Measurements from ENCODE around the gene KCNMB2. TPM values are rescaled to one million over a fixed set of nuclear protein-coding genes. Genes with fewer than 3 reads are reported as not detected.

KCNMB2 gene
- polyA plus RNA-seq, 3 donors: not detected

DNA sequence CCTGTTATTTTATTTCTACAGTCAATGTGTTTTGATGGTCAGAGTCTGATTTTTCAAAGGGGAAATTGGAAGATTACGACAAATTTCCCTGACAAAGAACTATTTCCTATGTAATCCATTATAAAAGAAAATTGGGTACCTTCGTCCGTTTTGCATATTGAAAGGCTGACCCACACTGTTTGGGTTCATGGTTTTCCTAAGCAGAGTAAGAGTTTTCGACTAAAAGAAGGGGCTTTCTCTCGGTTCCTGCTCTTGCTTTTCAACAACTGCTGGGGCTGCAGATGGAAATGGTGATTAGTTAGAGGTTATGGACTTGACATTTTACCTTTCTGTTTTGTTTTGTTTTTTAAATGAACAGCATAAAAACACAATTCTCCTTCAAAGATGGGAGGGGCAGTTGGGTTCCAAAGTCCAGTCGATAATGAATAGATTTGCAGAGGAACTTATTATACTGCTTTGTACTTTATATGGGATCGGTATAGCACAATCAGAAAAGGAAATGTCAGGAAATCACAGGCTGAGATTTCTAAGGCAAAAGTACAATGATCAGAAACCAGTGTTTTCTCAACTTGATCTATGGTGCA lies 978 bp downstream of the KCNMB2 start:
- peak overlapping the region; percentile 23 for H2AFZ ChIP-seq (ENCODE audit: insufficient read depth, low read depth, low read length, poor library complexity, severe bottlenecking)
- Mint-ChIP-seq H3K36me3 (no peaks in the 10 kb centered on the region), H3K4me1 (peaks cover 6% of the 10 kb centered on the region), H3K27ac (no peak overlapping the region), H3K9me3 (peaks cover 0 to 5% (median 0%) of the 10 kb centered on the region in 7 donors), H3K27me3 (ENCODE audit: low read depth in 3 of 3) (peaks cover 17 to 28% (median 20%) of the 10 kb centered on the region in 3 donors), H3K4me3 (peak overlapping the region in 1 of 2 donors; percentile 60)
- no peaks in the 10 kb centered on the region for H3K36me3 ChIP-seq (replicated peaks in 1 of 2; ENCODE audit: control insufficient read depth in 1 of 2, insufficient read depth in 2 of 2, low read length in 2 of 2)
- H3K9ac ChIP-seq (ENCODE audit: insufficient read depth, low read length, poor library complexity, severe bottlenecking): no peak overlapping the region
- H3K27me3 ChIP-seq (ENCODE audit: control insufficient read depth in 2 of 2, insufficient read depth in 2 of 2, low read length in 2 of 2): peaks cover 2 to 6% of the 10 kb centered on the region in 2 donors
- no peaks in the 10 kb centered on the region for H3K79me2 ChIP-seq (ENCODE audit: insufficient read depth, low read length)
- H3K4me2 ChIP-seq (replicated peaks; ENCODE audit: extremely low read depth, low read length, poor library complexity, severe bottlenecking): no peak overlapping the region
- no peaks in the 10 kb centered on the region for H4K20me1 ChIP-seq (ENCODE audit: insufficient read depth, low read length)
- WGBS (ENCODE audit: insufficient coverage): 100% methylated on average over 1 of the region's 7 CpGs
- H3K9me3 ChIP-seq (replicated peaks in 1 of 2; ENCODE audit: control insufficient read depth in 1 of 2, insufficient read depth in 1 of 2, low read length in 2 of 2): no peaks in the 10 kb centered on the region
- no peaks in the 10 kb centered on the region for H3K4me1 ChIP-seq (ENCODE audit: control insufficient read depth in 1 of 2, insufficient read depth in 2 of 2, low read length in 2 of 2)
- H3K4me3 ChIP-seq (replicated peaks in 1 of 3; ENCODE audit: low read depth in 2 of 3, low read length in 3 of 3): no peak overlapping the region
- no peak overlapping the region for H3K27ac ChIP-seq (ENCODE audit: low read depth in 1 of 2, low read length in 2 of 2)
- TF ChIP-seq CTCF (IDR thresholded peaks at IDR 0.05): no peak
- DNase-seq: no peak
- intact Hi-C loops (cut with micrococcal nuclease): no loop called here

GRCh38 chr3:178538056-178538455 lies 1.8 kb downstream of the KCNMB2 start:
- peaks cover 17 to 28% (median 20%) of the 10 kb centered on the region in 3 donors for H3K27me3 Mint-ChIP-seq (ENCODE audit: low read depth in 3 of 3)

More at GRCh38 chr3:178538056-178538455, 1.8 kb downstream of the KCNMB2 start:
- Mint-ChIP-seq H3K36me3 (no peaks in the 10 kb centered on the region), H3K4me3 (no peak overlapping the region), H3K4me1 (peaks cover 6% of the 10 kb centered on the region), H3K27ac (no peak overlapping the region), H3K9me3 (peaks cover 0 to 5% (median 0%) of the 10 kb centered on the region in 7 donors)
- H4K20me1 ChIP-seq (ENCODE audit: insufficient read depth, low read length): no peaks in the 10 kb centered on the region
- peaks cover 2 to 6% of the 10 kb centered on the region in 2 donors for H3K27me3 ChIP-seq (ENCODE audit: control insufficient read depth in 2 of 2, insufficient read depth in 2 of 2, low read length in 2 of 2)
- WGBS (ENCODE audit: insufficient coverage): no CpG with 5 or more reads among the region's 4 CpGs
- no peaks in the 10 kb centered on the region for H3K9me3 ChIP-seq (replicated peaks in 1 of 2; ENCODE audit: control insufficient read depth in 1 of 2, insufficient read depth in 1 of 2, low read length in 2 of 2)
- no peak overlapping the region for H3K4me3 ChIP-seq (replicated peaks in 1 of 3; ENCODE audit: low read depth in 2 of 3, low read length in 3 of 3)
- H3K4me2 ChIP-seq (replicated peaks; ENCODE audit: extremely low read depth, low read length, poor library complexity, severe bottlenecking): no peak overlapping the region
- no peaks in the 10 kb centered on the region for H3K4me1 ChIP-seq (ENCODE audit: control insufficient read depth in 1 of 2, insufficient read depth in 2 of 2, low read length in 2 of 2)
- no peak for TF ChIP-seq CTCF (IDR thresholded peaks at IDR 0.05)
- H3K9ac ChIP-seq (ENCODE audit: insufficient read depth, low read length, poor library complexity, severe bottlenecking): no peak overlapping the region
- no peak overlapping the region for H2AFZ ChIP-seq (ENCODE audit: insufficient read depth, low read depth, low read length, poor library complexity, severe bottlenecking)
- H3K27ac ChIP-seq (ENCODE audit: low read depth in 1 of 2, low read length in 2 of 2): no peak overlapping the region
- no peak for DNase-seq
- intact Hi-C loops (cut with micrococcal nuclease): no loop called here
- H3K36me3 ChIP-seq (replicated peaks in 1 of 2; ENCODE audit: control insufficient read depth in 1 of 2, insufficient read depth in 2 of 2, low read length in 2 of 2): no peaks in the 10 kb centered on the region
- no peaks in the 10 kb centered on the region for H3K79me2 ChIP-seq (ENCODE audit: insufficient read depth, low read length)
